Upper lobe of left lung (tissue), 6 donors: ENCODE measurements around the gene CORO7. TPM values are rescaled to one million over a fixed set of nuclear protein-coding genes. Genes with fewer than 3 reads are reported as not detected.

Experiments
- ATAC-seq, 2 donors: fragments of 200-7000 bp; cut with Tn5 transposase; one replicate each; pipeline ENCODE4 v1.9.1; 2022; ENCODE audit warnings: mild to moderate bottlenecking in 2 of 2, moderate library complexity in 2 of 2; ENCODE audit not compliant: low FRiP score in 2 of 2
- DNase-seq, 2 donors: peaks; one replicate each; pipeline ENCODE4 v3.0.0-alpha.2; 2019 to 2020
- H3K27ac ChIP-seq, 4 donors: fragments of 200-600 bp; sonication (generic); one replicate each; pipeline ENCODE4 v1.5.1; 2016 to 2019
- H3K27me3 ChIP-seq, 4 donors: fragments of 200-600 bp; sonication (generic); one replicate each; pipeline ENCODE4 v1.5.1; 2017 to 2019
- H3K36me3 ChIP-seq, 4 donors: fragments of 200-600 bp; sonication (generic); one replicate each; pipeline ENCODE4 v1.5.1; 2016 to 2019
- H3K4me1 ChIP-seq, 4 donors: fragments of 200-600 bp; sonication (generic); one replicate each; pipeline ENCODE4 v1.5.1; 2018 to 2019
- H3K4me3 ChIP-seq, 4 donors: fragments of 200-600 bp; sonication (generic); one replicate each; pipeline ENCODE4 v1.5.1; 2017 to 2019; ENCODE audit warnings: mild to moderate bottlenecking in 2 of 4, moderate library complexity in 1 of 4
- H3K9me3 ChIP-seq, 4 donors: fragments of 200-600 bp; sonication (generic); one replicate each; pipeline ENCODE4 v1.5.1; 2018 to 2019
- CTCF ChIP-seq, 6 experiments: fragments of 450-650 bp in 4 of 6; fragments of 200-600 bp in 2 of 6; sonication (generic) in 2 of 6; IDR thresholded peaks; one replicate each; pipeline ENCODE4 v1.5.1; 2016 to 2019; ENCODE audit warnings: antibody characterized with exemption in 6 of 6
- EP300 ChIP-seq, 4 donors: sonication (generic); formaldehyde crosslinking; IDR thresholded peaks; one replicate each; pipeline ENCODE4 v1.5.1; 2017; ENCODE audit warnings: antibody characterized with exemption in 4 of 4, control low read depth in 2 of 4
- POLR2A ChIP-seq, 4 donors: fragments of 450-650 bp; IDR thresholded peaks; one replicate each; pipeline ENCODE4 v1.5.1; 2016 to 2017; ENCODE audit warnings: antibody characterized with exemption in 4 of 4, mild to moderate bottlenecking in 2 of 4
- POLR2AphosphoS5 ChIP-seq, 2 donors: sonication (generic); formaldehyde crosslinking; IDR thresholded peaks; one replicate each; pipeline ENCODE4 v1.5.1; 2017; ENCODE audit warnings: antibody characterized with exemption in 2 of 2
- WGBS, 2 donors: methylation state at CpG; one replicate each; pipeline ENCODE4 v1.1.5; 2017 to 2018; 5-methylcytosine and 5-hydroxymethylcytosine counted together
- total RNA-seq, 6 donors: library from RNA; depleted of rRNA in 4 of 6; stranded (reverse); fragments of >200 nt in 4 of 6; gene quantifications; one replicate each; pipeline versions ENCODE4 v1.1.0 to v1.2.1, GENCODE V29; 2016 to 2021
- donor health status: DM: no; HTN: no; CAD: no; lungs with moderate emphysema.
- donor health status: DM: no; HTN: yes; CAD: no; lungs with severe emphysema.

Gene CORO7
- total RNA-seq, 6 donors from 2014 or later: 42.9 to 235 (median 69.0) TPM

DNA sequence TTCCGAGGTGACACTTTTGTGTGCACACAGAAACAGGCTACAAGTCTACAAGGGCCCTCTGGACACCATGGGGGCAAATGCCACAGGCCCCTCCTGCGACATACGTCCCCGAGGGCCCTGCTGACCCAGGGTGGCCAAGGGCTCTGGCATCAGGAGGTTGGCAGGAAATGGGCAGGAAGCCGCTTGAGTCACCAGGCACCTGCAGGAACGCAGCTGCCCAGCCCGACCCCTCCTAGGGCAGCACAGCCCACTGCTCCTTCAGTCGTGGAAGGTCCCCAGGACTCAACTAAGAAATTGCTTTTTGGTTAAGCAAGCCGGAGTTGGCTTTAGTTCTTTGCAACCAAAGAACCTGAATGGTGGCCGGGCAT, 8.1 kb downstream of the CORO7 start:
- no peak for ATAC-seq
- no peaks in the 10 kb centered on the region for H3K27me3 ChIP-seq
- peak overlapping the region in 2 of 4 donors; percentile 14 to 21 for H3K27ac ChIP-seq
- DNase-seq: no peak
- H3K9me3 ChIP-seq: no peaks in the 10 kb centered on the region
- H3K36me3 ChIP-seq: peaks cover 21 to 85% (median 71%) of the 10 kb centered on the region in 4 donors
- WGBS, 2 donors: 65 to 98% methylated on average over 4 to 10 of the region's 10 CpGs
- H3K4me1 ChIP-seq: peaks cover 8 to 20% (median 10%) of the 10 kb centered on the region in 4 donors
- H3K4me3 ChIP-seq: no peak overlapping the region
- no peak for TF ChIP-seq POLR2AphosphoS5 (IDR thresholded peaks at IDR 0.05)
- no peak for TF ChIP-seq EP300 (IDR thresholded peaks at IDR 0.05)
- no peak for TF ChIP-seq CTCF (IDR thresholded peaks at IDR 0.05)
- TF ChIP-seq POLR2A (IDR thresholded peaks at IDR 0.05): no peak

DNA sequence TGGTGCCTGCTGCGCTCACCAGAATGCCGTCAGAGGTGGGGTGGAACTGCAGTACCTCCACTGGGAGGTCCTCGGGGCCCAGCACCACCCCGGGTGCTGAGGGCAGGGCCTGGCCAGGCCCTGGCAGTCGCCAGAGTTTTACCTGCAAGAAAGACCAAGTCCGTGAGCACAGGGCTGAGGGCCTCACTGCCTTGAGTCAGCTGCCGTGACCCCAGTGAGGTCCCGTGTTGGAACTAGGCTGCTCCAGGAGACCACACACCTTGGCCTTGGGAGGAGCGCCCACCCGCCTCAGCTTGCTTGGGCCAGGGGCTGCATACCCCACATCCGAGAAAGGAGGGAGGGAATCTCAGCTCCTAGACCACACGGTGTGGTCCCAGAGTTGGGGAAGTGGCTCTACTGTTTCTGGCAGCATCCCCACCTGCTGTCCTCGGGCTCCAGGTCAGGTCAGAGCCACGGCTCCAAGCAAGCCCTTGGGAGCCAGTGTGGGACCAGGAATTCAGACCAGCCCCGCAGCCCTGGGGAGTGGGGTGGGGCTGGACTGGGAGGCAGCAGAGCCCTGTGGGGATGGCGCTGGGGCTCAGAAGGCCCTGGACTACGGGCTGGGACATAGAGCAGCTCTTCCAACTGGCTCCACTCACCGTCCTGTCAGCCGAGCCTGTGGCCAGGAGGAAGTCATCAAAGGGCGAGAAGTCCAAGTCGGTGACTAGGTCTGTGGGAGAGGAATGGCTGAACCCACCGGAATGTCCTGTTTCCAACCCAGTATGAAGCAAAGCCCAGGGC, 8.7 kb downstream of the CORO7 start:
- Histone ChIP-seq H3K4me1 (peaks cover 9 to 23% (median 11%) of the 10 kb centered on the region in 4 donors), H3K36me3 (peaks cover 21 to 86% (median 74%) of the 10 kb centered on the region in 4 donors), H3K4me3 (no peak overlapping the region), H3K27me3 (no peaks in the 10 kb centered on the region), H3K9me3 (no peaks in the 10 kb centered on the region), H3K27ac (peak overlapping the region in 1 of 4 donors; percentile 21)
- TF ChIP-seq CTCF (IDR thresholded peaks at IDR 0.05) (no peak), POLR2AphosphoS5 (IDR thresholded peaks at IDR 0.05) (peak in 1 of 2 donors; percentile 61)
- ATAC-seq (no peak), DNase-seq (no peak)
- WGBS, 2 donors: 94 to 100% methylated on average over 4 to 8 of the region's 22 CpGs

GRCh38 chr16:4404967-4405696, 11.3 kb downstream of the CORO7 start:
- Histone ChIP-seq H3K4me1 (peaks cover 10 to 15% (median 11%) of the 10 kb centered on the region in 4 donors), H3K27ac (no peak overlapping the region), H3K9me3 (no peaks in the 10 kb centered on the region), H3K4me3 (no peak overlapping the region), H3K36me3 (peaks cover 17 to 87% (median 68%) of the 10 kb centered on the region in 4 donors), H3K27me3 (no peaks in the 10 kb centered on the region)
- 93 to 97% methylated on average over 15 to 24 of the region's 24 CpGs for WGBS, 2 donors
- no peak for ATAC-seq
- TF ChIP-seq EP300 (IDR thresholded peaks at IDR 0.05): no peak
- no peak for TF ChIP-seq CTCF (IDR thresholded peaks at IDR 0.05)
- no peak for TF ChIP-seq POLR2A (IDR thresholded peaks at IDR 0.05)
- no peak for TF ChIP-seq POLR2AphosphoS5 (IDR thresholded peaks at IDR 0.05)
- DNase-seq: peak in 1 of 2 donors; percentile 77

DNA sequence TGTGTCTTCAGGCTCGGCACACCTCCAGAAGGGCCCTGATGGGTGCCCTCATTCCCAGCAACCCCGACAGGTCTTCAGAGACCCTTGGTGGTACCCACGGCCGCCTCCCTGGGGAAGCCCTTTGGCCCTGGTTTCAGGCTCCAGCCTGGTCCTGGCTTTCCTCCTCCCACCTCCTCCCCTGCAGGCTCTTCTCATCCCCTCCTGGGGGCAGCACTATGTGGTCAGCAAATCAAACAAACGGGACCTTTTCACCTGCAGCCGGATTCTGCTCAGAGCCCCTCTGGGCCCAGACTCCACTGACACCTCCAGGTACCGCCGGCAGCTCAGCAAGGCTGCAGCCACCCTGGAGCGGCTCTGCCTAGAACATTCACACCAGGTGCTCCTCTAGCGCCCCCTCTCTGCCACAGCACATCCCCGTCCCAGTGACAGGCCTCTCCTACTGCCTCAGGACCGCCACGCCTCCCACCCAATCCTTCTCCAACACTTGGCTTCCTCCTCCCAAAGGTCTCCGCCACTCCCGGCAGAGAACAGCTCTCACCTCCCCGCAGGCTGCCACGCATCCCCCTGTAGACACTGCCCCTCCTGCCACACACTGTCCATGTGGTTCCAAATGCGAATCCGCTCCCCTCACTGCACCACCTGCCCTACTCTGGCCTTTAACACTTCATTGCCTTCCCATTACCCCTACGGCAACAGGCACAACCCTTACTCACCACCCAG, 12.0 kb downstream of the CORO7 start:
- Histone ChIP-seq H3K4me1 (peaks cover 10 to 15% (median 12%) of the 10 kb centered on the region in 4 donors), H3K9me3 (no peaks in the 10 kb centered on the region), H3K27ac (no peak overlapping the region), H3K36me3 (peaks cover 17 to 81% (median 64%) of the 10 kb centered on the region in 4 donors), H3K4me3 (no peak overlapping the region), H3K27me3 (no peaks in the 10 kb centered on the region)
- TF ChIP-seq EP300 (IDR thresholded peaks at IDR 0.05) (no peak), CTCF (IDR thresholded peaks at IDR 0.05) (peak in 4 of 6 experiments; percentile 34 to 58 (median 46))
- peak in 1 of 2 donors; percentile 6 for ATAC-seq
- 83 to 87% methylated on average over 20 of the region's 20 CpGs for WGBS, 2 donors
- peak in 1 of 2 donors; percentile 64 for DNase-seq
